ENCODE measurements around the gene LRRC49.
"Not testable (repeated sequence)": the region's sequence is repeated elsewhere in the genome, so short reads cannot be mapped to it uniquely, and the experiment has no call there.

LRRC49 gene

GRCh38 chr15:70923311-70924080 lies 30.9 kb downstream of the LRRC49 start:
- no peak for DNase-seq

GRCh38 chr15:70926914-70927313 lies 34.3 kb downstream of the LRRC49 start:
- DNase-seq, result not testable (repeated sequence)

- no peak for DNase-seq
Observed at GRCh38 chr15:70931821-70932220, 39.2 kb downstream of the LRRC49 start.

- DNase-seq, result no peak
Observed at GRCh38 chr15:70932397-70932796, 39.8 kb downstream of the LRRC49 start.

- no peak for DNase-seq
Observed at GRCh38 chr15:70933411-70933810, 40.8 kb downstream of the LRRC49 start.

DNA sequence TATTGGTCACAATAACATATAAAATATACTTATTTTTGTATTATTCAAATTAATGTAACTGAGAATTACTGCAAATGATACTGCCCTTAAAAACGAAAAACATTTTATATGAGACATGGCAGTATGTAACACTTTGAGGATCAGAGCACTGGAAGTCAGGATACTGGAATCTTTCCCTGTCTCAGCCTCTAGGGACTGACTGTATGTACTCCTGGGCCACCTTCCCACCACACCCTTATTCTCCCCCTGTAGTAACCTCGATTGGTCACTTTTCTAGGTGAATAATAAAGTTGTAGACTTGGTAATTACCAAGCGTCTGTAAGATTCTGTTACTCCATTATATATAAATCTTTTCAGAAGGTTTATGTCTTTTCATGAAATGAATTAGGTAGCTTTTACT lies 43.0 kb downstream of the LRRC49 start:
- no peak for DNase-seq

GRCh38 chr15:70936326-70936725 lies 43.7 kb downstream of the LRRC49 start:
- DNase-seq, result no peak

- not testable (repeated sequence) for DNase-seq
Observed at GRCh38 chr15:70943285-70943684, 50.7 kb downstream of the LRRC49 start.

DNA sequence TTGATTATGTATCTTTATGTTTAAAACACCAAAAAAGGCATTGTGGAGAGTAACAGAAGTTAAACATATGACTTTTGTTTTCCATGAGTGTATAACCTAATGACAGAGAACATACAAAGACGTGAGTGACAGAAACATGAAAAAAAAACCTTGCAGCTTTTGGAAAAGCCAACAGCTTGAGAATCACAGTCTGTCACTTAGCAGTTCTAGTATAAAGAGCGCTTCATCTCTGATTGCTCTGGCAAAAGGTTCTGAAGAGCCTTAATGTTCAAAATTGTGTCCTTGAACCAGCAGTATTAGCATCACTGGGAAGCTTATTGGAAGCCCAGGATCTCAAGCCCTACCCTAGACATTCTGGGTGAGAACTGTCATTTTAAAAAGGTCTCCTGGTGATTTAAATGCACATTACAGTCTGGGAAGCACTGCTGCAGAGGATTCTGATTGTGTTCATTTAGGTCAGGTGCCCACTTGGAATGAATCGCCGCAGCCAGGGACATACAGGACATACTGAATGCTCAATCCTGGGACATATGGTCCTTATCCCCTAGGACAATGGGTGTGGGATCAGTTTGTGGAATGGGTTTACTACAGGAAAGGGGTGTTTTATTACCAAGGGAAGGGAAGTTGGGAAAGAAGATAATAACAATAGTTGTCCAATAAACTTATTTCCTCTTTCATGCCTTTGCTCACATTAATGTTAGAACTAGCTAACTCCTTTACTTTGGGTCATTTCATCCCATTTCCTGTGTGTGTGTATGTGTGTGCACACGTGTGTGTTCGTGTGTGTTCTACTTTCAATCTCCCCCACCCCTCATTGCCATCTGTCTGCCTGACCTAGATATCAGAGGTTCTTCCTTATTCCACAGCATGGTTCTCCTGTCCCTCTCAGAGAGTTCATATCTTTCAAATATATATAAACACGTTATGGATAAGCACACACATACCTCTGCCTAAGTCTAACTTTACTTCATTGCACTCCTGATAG lies 55.0 kb downstream of the LRRC49 start:
- no peak for DNase-seq

GRCh38 chr15:70950953-70951352 lies 58.3 kb downstream of the LRRC49 start:
- no peak for DNase-seq

DNA sequence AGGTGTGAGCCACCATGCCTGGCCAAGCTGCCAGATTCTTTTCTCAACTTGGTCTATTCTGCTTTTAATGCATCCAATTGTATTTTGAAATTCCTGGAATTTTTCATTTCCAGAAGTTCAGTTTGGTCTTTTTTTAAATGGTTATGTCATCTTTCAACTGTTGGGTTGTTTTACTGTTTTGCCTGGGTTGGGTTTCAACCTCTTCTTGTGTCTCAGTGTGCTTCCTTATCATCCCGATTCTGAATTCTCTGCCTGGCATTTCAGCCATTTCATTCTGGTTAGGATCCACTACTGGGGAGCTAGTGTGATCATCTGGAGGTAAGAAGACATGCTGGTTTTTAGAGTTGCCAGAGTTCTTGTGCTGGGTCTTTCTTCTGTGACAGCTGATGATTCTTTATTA lies 61.5 kb downstream of the LRRC49 start:
- DNase-seq, result no peak

- no peak for DNase-seq
Observed at GRCh38 chr15:70954733-70955132, 62.1 kb downstream of the LRRC49 start.

DNA sequence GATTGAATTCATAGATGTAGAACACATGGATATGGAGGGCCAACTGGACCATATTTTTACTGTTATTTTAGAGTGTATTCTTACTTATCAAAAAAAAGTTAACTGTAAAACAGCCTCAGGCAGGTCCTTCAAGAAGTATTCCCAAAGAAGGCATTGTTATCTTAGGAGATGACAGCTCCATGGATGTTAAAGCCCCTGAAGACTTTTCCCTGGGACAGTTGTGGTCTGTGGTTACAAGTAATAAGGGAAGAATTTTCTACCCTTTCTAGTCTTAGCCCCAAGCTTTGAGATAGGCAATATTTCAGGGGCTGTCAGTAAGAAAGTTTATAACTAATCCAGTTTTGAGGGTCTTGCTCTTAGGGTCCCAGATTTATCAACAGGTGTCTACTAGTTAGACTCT lies 62.5 kb downstream of the LRRC49 start:
- DNase-seq, result no peak

DNA sequence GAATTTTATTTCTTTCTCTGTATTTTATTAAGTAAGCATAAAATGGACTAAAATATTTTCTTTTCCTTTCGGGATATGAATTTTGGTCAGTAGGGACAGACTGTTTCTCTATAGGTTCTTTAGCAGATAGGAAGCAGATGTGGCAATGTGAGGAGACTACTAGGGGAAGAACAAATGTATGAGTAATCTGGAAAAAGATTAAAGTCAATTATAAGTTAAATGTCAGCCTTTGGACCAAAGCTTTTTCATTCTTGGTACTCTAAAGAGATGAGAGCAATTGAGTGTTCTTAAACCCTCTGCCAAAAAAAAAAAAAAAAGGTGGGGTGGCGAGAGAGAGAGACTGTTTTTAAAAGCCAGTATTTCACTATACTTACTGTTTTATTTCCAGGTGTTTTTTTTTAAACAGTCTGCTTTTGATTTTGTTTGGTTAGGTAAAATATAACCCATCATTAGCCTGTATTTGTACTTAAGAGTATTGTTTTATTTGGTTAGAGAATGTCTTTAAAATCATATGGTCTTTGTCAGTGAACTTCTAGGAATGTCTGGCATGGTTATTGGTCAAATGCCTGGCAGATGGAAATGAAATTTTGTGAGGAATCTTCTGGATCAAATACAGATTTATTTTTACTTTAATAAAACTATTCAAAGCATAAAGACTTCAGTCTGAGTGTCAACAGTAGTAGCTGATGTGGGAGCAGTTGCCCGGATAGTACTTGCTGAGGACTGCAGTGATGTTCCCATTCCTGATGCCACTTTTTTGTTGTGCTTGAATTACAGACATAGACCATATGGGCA lies 63.8 kb downstream of the LRRC49 start:
- DNase-seq, result no peak

- no peak for DNase-seq
Observed at GRCh38 chr15:70962084-70962483, 69.5 kb downstream of the LRRC49 start.

- no peak for DNase-seq
Observed at GRCh38 chr15:70963199-70963598, 70.6 kb downstream of the LRRC49 start.

DNA sequence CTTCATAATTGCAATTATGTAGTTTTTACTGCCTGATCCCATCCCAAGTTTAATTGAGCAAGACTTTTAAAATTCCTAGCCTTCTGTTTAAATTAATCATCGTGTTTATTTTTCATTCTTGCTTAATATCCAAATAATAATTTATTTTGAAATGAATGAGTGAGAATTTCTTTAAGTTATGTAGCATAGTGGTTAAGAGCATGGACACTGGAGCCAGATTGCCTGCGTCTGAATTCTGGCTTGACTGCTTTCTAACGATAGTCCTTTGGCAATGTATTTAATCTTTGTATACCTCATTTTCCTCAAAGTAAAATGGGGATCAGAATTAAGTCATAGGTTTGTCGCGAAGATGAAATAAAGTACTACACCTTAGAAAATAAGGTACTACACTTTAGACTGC lies 71.4 kb downstream of the LRRC49 start:
- no peak for DNase-seq

DNA sequence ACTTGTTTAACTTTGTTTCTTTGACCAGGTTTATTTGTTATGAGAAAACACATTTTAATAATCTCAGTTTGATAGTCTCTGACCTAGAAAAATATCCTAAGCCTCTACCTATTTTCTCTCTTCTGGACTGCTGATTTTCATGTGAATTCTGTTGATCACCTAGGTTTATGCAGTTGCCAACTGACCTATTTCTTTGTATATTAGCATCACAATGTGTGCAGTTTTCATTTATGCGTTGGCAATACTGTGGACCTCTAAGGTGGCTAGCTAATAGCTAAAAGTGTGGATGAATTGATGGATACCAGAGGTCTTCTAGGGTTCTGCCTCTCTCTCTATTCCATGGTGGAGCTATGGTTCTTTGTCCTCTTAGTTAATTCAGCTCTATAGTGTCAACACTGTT lies 72.1 kb downstream of the LRRC49 start:
- DNase-seq, result no peak

- no peak for DNase-seq
Observed at GRCh38 chr15:70967646-70968045, 75.0 kb downstream of the LRRC49 start.

DNA sequence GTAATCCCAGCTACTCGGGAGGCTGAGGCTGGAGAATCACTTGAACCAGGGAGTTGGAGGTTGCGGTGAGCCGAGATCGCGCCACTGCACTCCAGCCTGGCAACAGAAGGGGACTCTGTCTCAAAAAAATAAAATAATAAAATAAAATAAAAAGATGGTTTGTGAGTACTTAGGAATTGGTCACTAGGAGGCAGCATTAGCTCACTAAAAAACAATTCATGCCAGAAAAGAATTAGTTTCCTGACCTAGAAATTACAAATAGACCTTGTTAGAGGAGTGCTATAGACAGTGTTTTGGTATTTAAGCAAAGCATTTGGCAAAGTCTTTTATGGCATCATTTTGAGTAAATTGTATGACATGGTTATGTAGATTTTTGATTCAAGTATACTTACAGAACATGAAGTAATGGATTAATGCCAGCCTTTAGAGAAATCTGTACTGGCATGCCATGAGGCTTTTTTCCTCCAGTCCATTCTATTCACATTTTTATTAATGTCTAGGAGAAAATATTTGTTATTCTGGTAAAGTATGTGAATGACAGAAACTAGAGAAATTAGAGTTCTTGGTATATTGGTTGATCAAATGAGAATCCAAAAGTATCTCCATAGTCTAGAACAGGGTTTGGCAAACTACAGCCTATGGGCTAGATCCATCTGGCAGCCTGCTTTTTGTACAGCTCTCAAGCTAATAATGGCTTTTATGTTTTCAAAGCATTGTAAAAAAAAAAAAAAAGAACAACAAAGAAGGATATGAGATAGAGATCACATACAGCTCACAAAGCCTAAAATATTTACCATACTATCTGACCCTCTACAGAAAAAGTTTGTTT lies 81.6 kb downstream of the LRRC49 start:
- no peak for DNase-seq

DNA sequence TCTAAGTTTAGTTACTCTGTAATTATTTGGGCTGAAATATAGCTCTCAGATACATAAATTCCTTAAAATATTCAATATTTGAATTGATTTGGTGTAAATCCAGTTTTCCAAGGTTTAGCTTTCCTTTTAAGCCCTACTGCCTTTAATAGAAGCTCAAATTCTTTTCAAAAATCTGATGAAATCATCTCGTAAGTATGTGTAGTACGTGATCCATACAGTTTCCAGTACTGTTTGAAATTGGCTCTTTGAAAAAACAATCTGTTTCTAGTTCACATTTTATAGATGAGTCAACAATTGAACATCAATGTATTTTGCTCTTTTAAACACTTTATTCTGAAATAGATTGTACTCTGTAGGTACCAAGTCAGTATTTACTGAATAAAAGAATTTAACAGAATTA lies 84.2 kb downstream of the LRRC49 start:
- DNase-seq, result no peak

GRCh38 chr15:70995383-70995970 lies 102.9 kb downstream of the LRRC49 start:
- DNase-seq, result no peak

Measured in femur (tissue), 1 donor.